Stomach (tissue), 9 donors: ENCODE results near the gene DYRK1B. TPM values are rescaled to one million over a fixed set of nuclear protein-coding genes. Genes with fewer than 3 reads are reported as not detected.

Source experiments
- DNase-seq, 2 donors: peaks; one replicate each; pipeline versions ENCODE4 v3.0.0 to v3.0.0-alpha.2; 2013 to 2019
- H3K27ac ChIP-seq, 5 donors: fragments of 200-600 bp in 4 of 5; sonication (generic) in 4 of 5; one replicate each; pipeline ENCODE4 v1.5.1; 2013 to 2019; ENCODE audit warnings: mild to moderate bottlenecking in 1 of 5, moderate library complexity in 1 of 5
- H3K27me3 ChIP-seq, 3 donors: fragments of 200-600 bp; sonication (generic); one replicate each; pipeline ENCODE4 v1.5.1; 2017 to 2019; ENCODE audit warnings: mixed run types in 1 of 3
- H3K36me3 ChIP-seq, 4 donors: fragments of 200-600 bp; sonication (generic); 1 replicate in 3 of 4; 2 replicates in 1 of 4; pipeline ENCODE4 v1.5.1; 2016 to 2019
- H3K4me1 ChIP-seq, 4 donors: fragments of 200-600 bp; sonication (generic); one replicate each; pipeline ENCODE4 v1.5.1; 2016 to 2019
- H3K4me3 ChIP-seq, 4 donors: fragments of 200-600 bp; sonication (generic) in 3 of 4; one replicate each; pipeline ENCODE4 v1.5.1; 2016 to 2019; ENCODE audit warnings: mild to moderate bottlenecking in 1 of 4
- H3K9me3 ChIP-seq, 4 donors: fragments of 200-600 bp; sonication (generic); one replicate each; pipeline ENCODE4 v1.5.1; 2016 to 2019
- EP300 ChIP-seq: sonication (generic); formaldehyde crosslinking; IDR thresholded peaks from one replicate; pipeline ENCODE4 v1.6.1; 2017; ENCODE audit warnings: antibody characterized with exemption
- POLR2A ChIP-seq, 4 donors: fragments of 450-650 bp; IDR thresholded peaks; one replicate each; pipeline ENCODE4 v1.6.1; 2016; ENCODE audit warnings: antibody characterized with exemption in 4 of 4, control low read depth in 2 of 4, mild to moderate bottlenecking in 1 of 4, moderate library complexity in 1 of 4
- POLR2AphosphoS5 ChIP-seq, 3 donors: sonication (generic); formaldehyde crosslinking; IDR thresholded peaks; one replicate each; pipeline ENCODE4 v1.6.1; 2016; ENCODE audit warnings: antibody characterized with exemption in 3 of 3
- WGBS, 5 donors: extraction: QIAGEN DNeasy Blood & Tissue Kit in 3 of 5; methylation state at CpG; one replicate each; pipeline versions ENCODE4 v1.1.5 to v1.1.7; 2013 to 2018; 5-methylcytosine and 5-hydroxymethylcytosine counted together
- intact Hi-C: fragments of 100-400 bp; cut with DNase I; formaldehyde crosslinking; loops from one replicate; pipeline ENCODE4 v1.15.1; 2023; ENCODE audit warnings: low total_unique reads
- polyA plus RNA-seq, 3 donors: library from polyadenylated mRNA; stranded (reverse); fragments of 200-250 nt; gene quantifications; one replicate each; pipeline ENCODE4 v1.2.3, GENCODE V29; 2013
- total RNA-seq, 5 donors: library from RNA; depleted of rRNA; stranded (reverse); fragments of >200 nt; gene quantifications; one replicate each; pipeline versions ENCODE4 v1.1.0 to v1.2.3, GENCODE V29; 2014 to 2016
- TF ChIP-seq, protein P1 (sequence below), 7 experiments: fragments of 450-650 bp in 4 of 7; fragments of 200-600 bp in 3 of 7; sonication (generic) in 3 of 7; IDR thresholded peaks; one replicate each; pipeline ENCODE4 v1.5.1; 2016 to 2019; ENCODE audit warnings: antibody characterized with exemption in 7 of 7, control low read depth in 2 of 7, mild to moderate bottlenecking in 1 of 7
- donor health status: healthy with polysubstance abuse.
- donor health status: Bipolar disorder and iron deficiency.
- donor health status: healthy.

DYRK1B gene
- total and polyA plus RNA-seq, 8 donors, result 3.9 to 28.4 (median 9.9) TPM

DNA sequence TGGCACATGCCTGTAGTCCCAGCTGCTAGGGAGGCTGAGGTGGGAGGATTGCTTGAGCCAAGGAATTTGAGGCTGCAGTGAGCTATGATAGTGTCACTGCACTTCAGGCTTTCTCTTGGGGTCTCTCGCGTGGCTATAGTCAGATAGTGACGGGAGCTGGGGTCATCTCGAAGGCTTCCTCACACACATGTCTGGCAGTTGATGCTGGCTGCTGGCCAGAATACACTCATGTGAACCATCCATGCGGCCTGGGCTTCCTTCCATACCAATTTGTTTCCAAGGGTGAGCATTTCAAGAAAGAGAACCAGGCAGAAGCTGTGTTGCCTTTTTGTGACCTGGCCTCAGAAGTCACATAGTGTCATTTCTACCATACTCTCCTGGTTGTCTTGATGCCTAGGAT, 28.9 kb downstream of the DYRK1B start:
- H3K9me3 ChIP-seq, result peaks cover 0 to 8% (median 0%) of the 10 kb centered on the region in 4 donors
- TF ChIP-seq EP300 (no peak), POLR2AphosphoS5 (IDR thresholded peaks at IDR 0.05) (no peak)
- TF ChIP-seq, protein P1, sequence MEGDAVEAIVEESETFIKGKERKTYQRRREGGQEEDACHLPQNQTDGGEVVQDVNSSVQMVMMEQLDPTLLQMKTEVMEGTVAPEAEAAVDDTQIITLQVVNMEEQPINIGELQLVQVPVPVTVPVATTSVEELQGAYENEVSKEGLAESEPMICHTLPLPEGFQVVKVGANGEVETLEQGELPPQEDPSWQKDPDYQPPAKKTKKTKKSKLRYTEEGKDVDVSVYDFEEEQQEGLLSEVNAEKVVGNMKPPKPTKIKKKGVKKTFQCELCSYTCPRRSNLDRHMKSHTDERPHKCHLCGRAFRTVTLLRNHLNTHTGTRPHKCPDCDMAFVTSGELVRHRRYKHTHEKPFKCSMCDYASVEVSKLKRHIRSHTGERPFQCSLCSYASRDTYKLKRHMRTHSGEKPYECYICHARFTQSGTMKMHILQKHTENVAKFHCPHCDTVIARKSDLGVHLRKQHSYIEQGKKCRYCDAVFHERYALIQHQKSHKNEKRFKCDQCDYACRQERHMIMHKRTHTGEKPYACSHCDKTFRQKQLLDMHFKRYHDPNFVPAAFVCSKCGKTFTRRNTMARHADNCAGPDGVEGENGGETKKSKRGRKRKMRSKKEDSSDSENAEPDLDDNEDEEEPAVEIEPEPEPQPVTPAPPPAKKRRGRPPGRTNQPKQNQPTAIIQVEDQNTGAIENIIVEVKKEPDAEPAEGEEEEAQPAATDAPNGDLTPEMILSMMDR (IDR thresholded peaks at IDR 0.05), result no peak
- no peak overlapping the region for H3K27ac ChIP-seq
- no peaks in the 10 kb centered on the region for H3K36me3 ChIP-seq
- DNase-seq, result no peak
- peaks cover 0 to 31% (median 9%) of the 10 kb centered on the region in 3 donors for H3K27me3 ChIP-seq
- H3K4me3 ChIP-seq, result no peak overlapping the region
- no peaks in the 10 kb centered on the region for H3K4me1 ChIP-seq
- 47 to 71% (median 62%) methylated on average over 5 of the region's 5 CpGs for WGBS, 5 donors
- intact Hi-C loops, result no loop called here

DNA sequence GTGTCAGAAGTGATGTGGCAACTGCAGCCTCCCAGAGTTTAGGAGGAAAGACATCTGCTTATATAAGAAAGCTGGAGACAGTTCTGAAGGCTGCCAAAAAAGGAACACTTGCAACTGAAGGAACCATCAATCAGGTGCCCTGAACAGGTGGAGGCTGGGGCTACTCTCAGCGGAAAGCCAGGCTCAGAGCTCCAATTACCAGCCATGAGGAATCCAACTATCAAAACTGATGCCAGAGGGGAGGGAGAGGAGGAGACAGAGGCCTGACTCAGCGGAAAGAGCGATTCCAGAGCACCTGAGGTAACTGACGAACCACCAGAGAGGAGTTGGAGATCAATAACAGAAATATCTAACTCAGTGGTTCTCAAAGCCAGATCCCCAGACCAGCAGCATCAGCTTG, 31.0 kb downstream of the DYRK1B start:
- Histone ChIP-seq H3K4me3 (no peak overlapping the region), H3K4me1 (no peaks in the 10 kb centered on the region), H3K9me3 (no peaks in the 10 kb centered on the region), H3K27ac (no peak overlapping the region), H3K36me3 (no peaks in the 10 kb centered on the region), H3K27me3 (peaks cover 0 to 31% (median 9%) of the 10 kb centered on the region in 3 donors)
- no peak for DNase-seq
- 6 to 23% (median 17%) methylated on average over 2 to 4 of the region's 4 CpGs for WGBS, 5 donors
- TF ChIP-seq EP300 (no peak), POLR2AphosphoS5 (IDR thresholded peaks at IDR 0.05) (no peak), POLR2A (IDR thresholded peaks at IDR 0.05) (no peak)
- TF ChIP-seq, protein P1 (IDR thresholded peaks at IDR 0.05), result no peak
- intact Hi-C loops, result no loop called here

DNA sequence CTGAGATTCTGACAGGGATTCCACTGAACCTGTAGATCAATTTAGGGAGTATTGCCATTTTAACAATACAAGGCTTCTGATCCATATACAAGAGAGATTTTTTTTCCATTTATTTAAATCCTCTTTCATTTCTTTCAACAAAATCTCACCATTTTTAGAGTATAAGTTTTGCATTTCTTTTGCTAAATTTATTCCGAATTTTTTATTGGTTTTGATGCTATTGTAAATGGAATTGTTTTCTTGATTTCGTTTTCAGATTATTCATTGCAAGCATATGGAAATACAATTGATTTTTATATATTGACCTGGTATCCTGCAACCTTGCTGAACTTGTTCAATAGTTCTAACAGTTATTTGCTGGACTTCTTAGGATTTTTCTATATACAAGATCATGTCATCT, 36.9 kb downstream of the DYRK1B start:
- Histone ChIP-seq H3K4me1 (no peaks in the 10 kb centered on the region), H3K27me3 (peaks cover 0 to 16% (median 7%) of the 10 kb centered on the region in 3 donors), H3K4me3 (no peak overlapping the region), H3K9me3 (no peaks in the 10 kb centered on the region), H3K36me3 (no peaks in the 10 kb centered on the region), H3K27ac (no peak overlapping the region)
- TF ChIP-seq, protein P1 (IDR thresholded peaks at IDR 0.05), result no peak
- TF ChIP-seq POLR2A (IDR thresholded peaks at IDR 0.05) (no peak), EP300 (no peak), POLR2AphosphoS5 (IDR thresholded peaks at IDR 0.05) (no peak)
- DNase-seq, result no peak
- intact Hi-C loops, result no loop called here
- 42 to 70% (median 57%) methylated on average over 2 of the region's 2 CpGs for WGBS, 5 donors

DNA sequence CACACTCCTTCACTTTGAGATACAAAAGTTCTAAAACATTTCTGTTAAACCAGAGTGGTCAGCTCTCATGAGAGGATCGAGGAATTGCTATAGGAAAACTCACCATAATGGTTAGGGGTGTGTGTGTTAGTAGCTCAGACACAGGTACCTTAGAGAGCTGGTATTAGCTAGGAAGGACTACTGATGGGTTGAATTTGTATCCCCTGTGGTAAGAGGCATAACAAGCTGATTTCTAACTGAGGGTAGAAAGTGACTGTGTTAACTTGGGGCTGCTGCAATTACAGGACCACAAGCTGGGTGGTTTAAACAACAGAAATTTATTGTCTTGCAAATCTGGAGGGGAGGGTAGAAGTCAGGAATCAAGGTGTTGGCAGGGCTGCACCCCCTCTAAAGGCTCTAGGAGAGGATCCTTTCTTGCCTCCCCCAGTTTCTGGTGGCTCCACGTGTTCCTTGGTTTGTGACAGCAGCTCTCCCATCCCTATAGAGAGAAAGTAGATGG, 37.9 kb downstream of the DYRK1B start:
- intact Hi-C loops, result no loop called here
- no peaks in the 10 kb centered on the region for H3K9me3 ChIP-seq
- no peak overlapping the region for H3K4me3 ChIP-seq
- no peak for DNase-seq
- H3K27ac ChIP-seq, result no peak overlapping the region
- H3K36me3 ChIP-seq, result no peaks in the 10 kb centered on the region
- H3K27me3 ChIP-seq, result peaks cover 0 to 13% (median 7%) of the 10 kb centered on the region in 3 donors
- TF ChIP-seq POLR2A (IDR thresholded peaks at IDR 0.05) (no peak), POLR2AphosphoS5 (IDR thresholded peaks at IDR 0.05) (no peak)
- no peaks in the 10 kb centered on the region for H3K4me1 ChIP-seq
- WGBS, 5 donors, result 20 to 39% (median 27%) methylated on average over 2 of the region's 2 CpGs

DNA sequence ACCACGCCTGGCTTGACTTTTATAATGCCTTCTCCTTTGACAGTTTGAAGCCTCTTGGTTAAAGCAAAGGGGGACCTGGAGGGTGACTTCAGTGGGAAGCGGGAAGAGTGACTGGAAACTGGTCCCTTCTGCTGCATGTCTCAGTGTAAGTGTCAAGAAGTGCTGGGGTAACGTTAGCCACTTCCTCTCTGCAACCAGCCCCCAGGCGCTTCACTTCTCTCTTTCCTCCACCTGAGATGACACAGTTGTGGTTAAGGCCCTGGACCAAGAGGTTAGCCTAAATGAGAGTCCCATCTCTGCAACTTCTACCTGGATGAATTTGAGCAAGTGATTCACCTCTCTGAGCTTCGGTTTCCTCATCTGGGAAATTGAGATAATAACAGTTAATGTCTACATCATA, 39.0 kb downstream of the DYRK1B start:
- Histone ChIP-seq H3K36me3 (no peaks in the 10 kb centered on the region), H3K4me3 (no peak overlapping the region), H3K27me3 (peaks cover 0 to 13% (median 7%) of the 10 kb centered on the region in 3 donors), H3K27ac (no peak overlapping the region), H3K9me3 (no peaks in the 10 kb centered on the region), H3K4me1 (no peaks in the 10 kb centered on the region)
- DNase-seq, result no peak
- intact Hi-C loops, result no loop called here
- WGBS, 5 donors, result 50 to 64% (median 63%) methylated on average over 5 of the region's 5 CpGs
- TF ChIP-seq, protein P1 (IDR thresholded peaks at IDR 0.05), result no peak
- no peak for TF ChIP-seq POLR2AphosphoS5 (IDR thresholded peaks at IDR 0.05)
- no peak for TF ChIP-seq EP300
- no peak for TF ChIP-seq POLR2A (IDR thresholded peaks at IDR 0.05)
